Muscle layer of colon (tissue), 2 donors: ENCODE results near the gene DYNLRB1.

Source experiments
- H3K27ac ChIP-seq: one replicate; pipeline ENCODE4 v1.7.0; 2013; ENCODE audit warnings: low read depth, mild to moderate bottlenecking, low read length, moderate library complexity
- H3K27me3 ChIP-seq, 2 donors: one replicate each; pipeline ENCODE4 v1.7.0; 2013; ENCODE audit warnings: low read length in 2 of 2, mild to moderate bottlenecking in 2 of 2; ENCODE audit not compliant: insufficient read depth in 2 of 2, control insufficient read depth in 1 of 2
- H3K36me3 ChIP-seq: one replicate; pipeline ENCODE4 v1.7.0; 2013; ENCODE audit warnings: mild to moderate bottlenecking, low read length; ENCODE audit not compliant: insufficient read depth
- H3K4me1 ChIP-seq: one replicate; pipeline ENCODE4 v1.7.0; 2013; ENCODE audit warnings: mild to moderate bottlenecking, low read length; ENCODE audit not compliant: insufficient read depth
- H3K4me3 ChIP-seq, 2 donors: one replicate each; pipeline ENCODE4 v1.7.0; 2013; ENCODE audit warnings: low read length in 2 of 2, low read depth in 1 of 2, mild to moderate bottlenecking in 1 of 2, moderate library complexity in 1 of 2
- H3K9ac ChIP-seq: one replicate; pipeline ENCODE4 v1.7.0; 2013; ENCODE audit warnings: low read length
- H3K9me3 ChIP-seq: one replicate; pipeline ENCODE4 v1.7.0; 2013; ENCODE audit warnings: mild to moderate bottlenecking, low read length
- donor health status: abdominal sarcoma.
- donor health status: Adenocarcinoma of cecum.

The DYNLRB1 gene

DNA sequence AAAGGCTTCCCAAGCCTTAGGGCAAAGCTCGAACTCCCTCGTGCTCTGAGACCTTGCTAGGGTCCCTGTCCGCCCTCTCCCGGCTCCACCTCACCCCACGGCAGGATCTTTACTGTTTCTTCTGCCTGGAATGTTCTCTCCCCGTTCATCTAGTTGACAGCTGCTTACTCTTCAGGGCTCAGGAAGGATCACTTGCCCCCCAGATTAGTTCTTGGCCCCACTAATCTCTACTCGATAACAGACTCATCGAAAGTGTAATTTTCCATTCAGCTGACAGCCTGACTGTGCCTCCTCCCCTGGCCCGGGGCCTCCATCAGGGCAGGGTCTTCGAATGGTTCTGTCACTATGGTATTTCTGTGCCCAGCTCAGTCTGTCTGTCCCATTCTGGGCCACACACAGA, 45.4 kb downstream of the DYNLRB1 start:
- Histone ChIP-seq H3K27me3 (no peaks in the 10 kb centered on the region), H3K9me3 (no peaks in the 10 kb centered on the region), H3K4me1 (peaks cover 12% of the 10 kb centered on the region), H3K9ac (no peak overlapping the region), H3K27ac (no peak overlapping the region), H3K36me3 (no peaks in the 10 kb centered on the region), H3K4me3 (no peak overlapping the region)

GRCh38 chr20:34562641-34563040, 46.4 kb downstream of the DYNLRB1 start:
- no peaks in the 10 kb centered on the region for H3K27me3 ChIP-seq
- H3K9me3 ChIP-seq = no peaks in the 10 kb centered on the region
- H3K4me3 ChIP-seq = no peak overlapping the region
- H3K27ac ChIP-seq = no peak overlapping the region
- H3K9ac ChIP-seq = no peak overlapping the region
- peaks cover 9% of the 10 kb centered on the region for H3K4me1 ChIP-seq
- no peaks in the 10 kb centered on the region for H3K36me3 ChIP-seq

GRCh38 chr20:34564833-34565232, 48.6 kb downstream of the DYNLRB1 start:
- Histone ChIP-seq H3K27ac (no peak overlapping the region), H3K4me3 (no peak overlapping the region), H3K9me3 (no peaks in the 10 kb centered on the region), H3K36me3 (no peaks in the 10 kb centered on the region), H3K4me1 (no peaks in the 10 kb centered on the region), H3K27me3 (no peaks in the 10 kb centered on the region), H3K9ac (no peak overlapping the region)

DNA sequence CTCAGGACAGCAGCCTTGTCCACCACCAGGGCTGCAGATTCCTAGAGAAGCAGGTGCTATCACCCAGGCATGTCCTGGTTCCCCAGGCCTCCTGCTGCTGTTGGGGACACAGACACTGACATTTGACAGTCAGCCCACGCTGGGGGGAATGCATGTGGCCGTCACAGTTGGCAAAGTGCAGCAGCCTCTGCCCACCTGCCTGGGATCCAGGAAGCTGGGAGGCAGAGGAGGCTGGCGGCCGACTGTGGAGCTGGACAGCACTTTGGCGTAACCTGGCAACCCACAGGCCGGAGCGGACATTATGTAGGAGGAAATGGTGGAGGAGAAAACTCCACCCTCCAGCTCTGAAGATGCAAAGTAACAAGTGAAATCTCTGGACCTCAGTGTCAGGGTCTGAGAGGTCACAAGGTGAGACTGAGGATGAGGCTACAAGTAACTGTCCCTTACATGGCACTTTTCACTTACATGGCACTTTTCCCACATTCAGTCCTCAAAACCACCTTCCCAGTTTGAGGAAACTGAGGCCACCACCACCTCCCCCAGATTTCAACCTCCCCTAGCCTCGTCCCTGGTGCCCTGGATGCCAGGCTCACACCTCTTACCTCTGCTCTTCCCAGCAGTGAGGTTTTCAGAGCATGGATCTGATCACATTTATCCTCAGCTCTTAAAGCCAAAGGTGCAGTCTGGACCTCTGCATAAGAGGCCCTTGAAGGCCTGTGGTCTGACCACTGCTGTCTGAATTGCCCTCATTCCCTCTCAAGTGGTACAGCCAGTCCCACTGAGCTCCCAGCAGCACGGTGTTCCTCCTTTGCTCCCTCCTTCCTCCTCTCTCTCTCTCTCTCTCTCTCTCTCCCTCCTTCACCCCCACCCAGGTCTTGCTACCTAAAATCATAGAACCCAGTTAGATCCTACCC, 51.0 kb downstream of the DYNLRB1 start:
- Histone ChIP-seq H3K36me3 (peaks cover 5% of the 10 kb centered on the region), H3K4me3 (no peak overlapping the region), H3K9me3 (no peaks in the 10 kb centered on the region), H3K9ac (no peak overlapping the region), H3K4me1 (no peaks in the 10 kb centered on the region), H3K27ac (no peak overlapping the region), H3K27me3 (no peaks in the 10 kb centered on the region)

- Histone ChIP-seq H3K9me3 (no peaks in the 10 kb centered on the region), H3K4me1 (no peaks in the 10 kb centered on the region), H3K27ac (no peak overlapping the region)
Observed at GRCh38 chr20:34567892-34568865, 52.0 kb downstream of the DYNLRB1 start.

GRCh38 chr20:34569598-34569997, 53.4 kb downstream of the DYNLRB1 start:
- no peak overlapping the region for H3K9ac ChIP-seq
- no peaks in the 10 kb centered on the region for H3K27me3 ChIP-seq
- peaks cover 12% of the 10 kb centered on the region for H3K36me3 ChIP-seq
- no peak overlapping the region for H3K27ac ChIP-seq
- no peak overlapping the region for H3K4me3 ChIP-seq
- no peaks in the 10 kb centered on the region for H3K4me1 ChIP-seq
- no peaks in the 10 kb centered on the region for H3K9me3 ChIP-seq

More at GRCh38 chr20:34567892-34568865, 52.0 kb downstream of the DYNLRB1 start:
- H3K4me3 ChIP-seq = no peak overlapping the region
- no peak overlapping the region for H3K9ac ChIP-seq
- no peaks in the 10 kb centered on the region for H3K27me3 ChIP-seq
- H3K36me3 ChIP-seq = peaks cover 6% of the 10 kb centered on the region

- Histone ChIP-seq H3K4me1 (no peaks in the 10 kb centered on the region), H3K9me3 (no peaks in the 10 kb centered on the region), H3K27ac (no peak overlapping the region), H3K9ac (no peak overlapping the region), H3K27me3 (no peaks in the 10 kb centered on the region), H3K36me3 (peaks cover 16% of the 10 kb centered on the region), H3K4me3 (no peak overlapping the region)
Observed at GRCh38 chr20:34570859-34571306, 54.7 kb downstream of the DYNLRB1 start.

DNA sequence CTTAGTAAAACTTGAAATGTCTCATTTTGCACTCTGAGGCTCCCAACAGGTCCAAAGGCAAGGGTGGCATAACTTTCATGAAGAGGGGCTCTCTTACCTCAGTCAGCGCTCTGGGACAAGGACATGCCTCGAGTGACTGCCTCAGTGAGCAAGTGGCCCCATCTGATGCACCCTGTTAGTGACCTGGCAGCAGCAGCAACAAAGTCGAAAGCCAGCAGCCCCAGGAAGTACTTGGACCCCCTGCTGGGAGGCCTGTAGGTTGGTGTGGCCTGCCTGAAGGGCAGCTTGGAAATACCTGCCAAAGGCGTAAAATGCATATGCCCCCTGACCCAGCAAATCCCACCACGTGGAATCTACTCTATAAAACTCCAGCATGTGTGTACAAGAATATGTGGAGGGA, 55.5 kb downstream of the DYNLRB1 start:
- Histone ChIP-seq H3K27me3 (no peaks in the 10 kb centered on the region), H3K27ac (no peak overlapping the region), H3K9ac (no peak overlapping the region), H3K4me1 (no peaks in the 10 kb centered on the region), H3K4me3 (no peak overlapping the region), H3K36me3 (peaks cover 16% of the 10 kb centered on the region), H3K9me3 (no peaks in the 10 kb centered on the region)

DNA sequence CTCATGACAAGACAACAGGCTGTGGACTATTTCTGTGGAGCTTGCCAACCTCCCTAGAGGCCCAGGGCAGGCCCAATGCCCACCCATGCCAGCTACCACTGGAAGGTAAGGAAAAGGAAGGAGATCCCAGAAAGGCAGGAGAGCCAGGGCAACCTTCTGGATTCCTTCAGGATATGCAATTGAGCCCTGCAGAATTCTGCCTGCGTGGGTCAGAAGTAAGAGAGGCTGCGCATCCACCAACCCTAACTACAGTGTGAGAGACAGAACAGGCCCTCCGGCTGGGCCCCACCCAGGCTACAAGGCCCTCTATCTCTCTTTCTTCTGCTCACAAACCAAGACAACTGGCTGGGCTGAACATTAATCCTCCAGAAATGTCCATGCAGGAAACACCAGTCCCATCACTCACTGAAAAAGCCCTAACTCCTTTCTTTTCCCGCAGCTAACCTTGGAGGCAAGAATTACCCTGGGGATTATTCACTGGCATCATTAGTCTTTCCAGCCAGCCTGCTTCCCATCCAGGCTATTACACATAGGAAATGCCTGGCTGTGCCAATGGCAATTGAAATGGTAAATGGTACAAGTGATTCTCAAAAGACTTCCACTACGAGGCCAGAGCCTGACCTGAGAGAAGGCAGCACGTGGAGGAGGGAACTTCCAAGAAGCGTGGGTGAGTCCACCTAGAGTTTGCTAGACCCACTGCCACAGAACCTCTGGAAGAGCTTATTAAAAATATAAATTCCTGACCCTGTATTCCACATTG, 57.5 kb downstream of the DYNLRB1 start:
- H3K36me3 ChIP-seq = peaks cover 16% of the 10 kb centered on the region
- no peaks in the 10 kb centered on the region for H3K27me3 ChIP-seq
- no peak overlapping the region for H3K9ac ChIP-seq
- H3K4me1 ChIP-seq = no peaks in the 10 kb centered on the region
- H3K9me3 ChIP-seq = no peaks in the 10 kb centered on the region
- no peak overlapping the region for H3K4me3 ChIP-seq
- no peak overlapping the region for H3K27ac ChIP-seq

DNA sequence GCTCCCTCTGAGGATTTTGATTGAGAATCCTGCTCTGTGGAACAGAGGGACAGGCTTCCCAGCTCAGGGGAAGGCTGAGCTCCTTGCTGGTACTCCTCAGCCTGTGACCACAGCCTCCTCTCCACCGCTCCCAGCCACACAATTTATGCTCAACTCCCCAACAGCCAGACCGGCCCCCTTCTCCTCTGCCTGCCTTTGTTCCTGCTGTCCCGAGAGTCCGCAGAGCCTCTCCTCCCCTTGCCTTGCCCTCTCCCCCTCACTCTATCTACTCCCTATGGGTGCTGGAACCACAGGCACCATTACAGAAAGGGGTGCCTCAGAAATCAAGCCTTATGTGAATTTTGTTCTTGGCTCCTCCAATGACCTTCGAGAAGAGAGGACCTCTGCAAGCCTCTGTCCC, 58.2 kb downstream of the DYNLRB1 start:
- Histone ChIP-seq H3K27ac (no peak overlapping the region), H3K9ac (no peak overlapping the region), H3K27me3 (no peaks in the 10 kb centered on the region), H3K4me1 (no peaks in the 10 kb centered on the region), H3K4me3 (no peak overlapping the region), H3K36me3 (peaks cover 16% of the 10 kb centered on the region), H3K9me3 (no peaks in the 10 kb centered on the region)

GRCh38 chr20:34574861-34575260, 58.6 kb downstream of the DYNLRB1 start:
- Histone ChIP-seq H3K9me3 (no peaks in the 10 kb centered on the region), H3K27me3 (no peaks in the 10 kb centered on the region), H3K9ac (no peak overlapping the region), H3K27ac (no peak overlapping the region), H3K4me3 (no peak overlapping the region), H3K36me3 (peaks cover 16% of the 10 kb centered on the region), H3K4me1 (no peaks in the 10 kb centered on the region)
